Activated CD8-positive, alpha-beta T cell treated with anti-CD3 and anti-CD28 coated beads for 36 hours (primary cell): ENCODE results near the gene CARS1. TPM values are rescaled to one million over a fixed set of nuclear protein-coding genes. Genes with fewer than 3 reads are reported as not detected.
A peak's percentile ranks its signal among the peaks of the same experiment; 100 is the strongest.

Source experiments
- ATAC-seq: fragments of 200-7000 bp; cut with Tn5 transposase; one replicate; pipeline ENCODE4 v1.10.0; 2021; ENCODE audit warnings: mild to moderate bottlenecking, moderate library complexity
- CTCF ChIA-PET: fragments of 350-600 bp; sonication (Branson Sonifier 250); formaldehyde crosslinking; loops from one replicate; lab custom pipeline; 2021; ENCODE audit warnings: antibody characterized with exemption; lab: Charles Lee
- POLR2A ChIA-PET: fragments of 350-600 bp; sonication (Branson Sonifier 250); formaldehyde crosslinking; loops from one replicate; lab custom pipeline; 2021; ENCODE audit warnings: antibody characterized with exemption; lab: Charles Lee
- DNase-seq: peaks from one replicate; pipeline ENCODE4 v3.0.0-alpha.2; 2020
- H3K27ac Mint-ChIP-seq: one replicate; pipeline ENCODE4 v1.8.0; 2021; ENCODE audit warnings: mild to moderate bottlenecking, mixed read lengths
- H3K27me3 Mint-ChIP-seq: one replicate; pipeline ENCODE4 v1.8.0; 2021; ENCODE audit warnings: mixed read lengths
- H3K36me3 Mint-ChIP-seq: one replicate; pipeline ENCODE4 v1.8.0; 2021; ENCODE audit warnings: low read depth, mixed read lengths
- H3K4me1 Mint-ChIP-seq: one replicate; pipeline ENCODE4 v1.8.0; 2021; ENCODE audit warnings: low read depth, mixed read lengths
- H3K4me3 Mint-ChIP-seq: one replicate; pipeline ENCODE4 v1.8.0; 2021; ENCODE audit warnings: mild to moderate bottlenecking, moderate library complexity, mixed read lengths
- H3K9me3 Mint-ChIP-seq: one replicate; pipeline ENCODE4 v1.8.0; 2021; ENCODE audit warnings: mixed read lengths
- CTCF ChIP-seq: fragments of 200-600 bp; IDR thresholded peaks from one replicate; pipeline ENCODE4 v1.8.0; 2022; ENCODE audit warnings: antibody characterized with exemption, mild to moderate bottlenecking
- intact Hi-C: fragments of 100-400 bp; cut with micrococcal nuclease; formaldehyde crosslinking; loops from one replicate; pipeline ENCODE4 v1.10.0; 2022
- total RNA-seq, 2 experiments: library from RNA; stranded (reverse); gene quantifications; one replicate each; pipeline ENCODE4 v1.2.3, GENCODE V29; 2021

CARS1 gene
- total RNA-seq, 2 experiments from 2014 or later, result 82.7 to 88.2 TPM

GRCh38 chr11:3007404-3008010 lies 49.7 kb downstream of the CARS1 start:
- CTCF ChIA-PET, result interaction anchor here (1.0 to 1.6 kb wide), 5 partner anchors 14 to 84 kb away, joined by 3 to 5 read pairs (median 4); no protein-coding TSS in a partner anchor

GRCh38 chr11:3006505-3007260 lies 50.5 kb downstream of the CARS1 start:
- no peaks in the 10 kb centered on the region for H3K27me3 Mint-ChIP-seq
- peak overlapping the region; percentile 76 for H3K27ac Mint-ChIP-seq
- H3K9me3 Mint-ChIP-seq, result no peaks in the 10 kb centered on the region
- peaks cover 52% of the 10 kb centered on the region for H3K36me3 Mint-ChIP-seq
- H3K4me3 Mint-ChIP-seq, result peak overlapping the region; percentile 63
- peaks cover 46% of the 10 kb centered on the region for H3K4me1 Mint-ChIP-seq
- peak; percentile 93 for ATAC-seq
- ChIA-PET POLR2A (interaction anchor here (0.8 to 2.7 kb wide), 11 partner anchors 8 to 47 kb away, joined by 3 to 23 read pairs (median 5); partner anchors contain the start of gene NAP1L4), CTCF (interaction anchor here (0.8 to 1.6 kb wide), 6 partner anchors 9 to 85 kb away, joined by 3 to 5 read pairs (median 4); no protein-coding TSS in a partner anchor)
- peak; percentile 71 for DNase-seq
- intact Hi-C loops, result no loop called here
- no peak for TF ChIP-seq CTCF

More at GRCh38 chr11:3007404-3008010, 49.7 kb downstream of the CARS1 start:
- Mint-ChIP-seq H3K27ac (peak overlapping the region; percentile 76), H3K27me3 (no peaks in the 10 kb centered on the region), H3K36me3 (peaks cover 53% of the 10 kb centered on the region), H3K9me3 (no peaks in the 10 kb centered on the region), H3K4me3 (peak overlapping the region; percentile 63), H3K4me1 (peaks cover 48% of the 10 kb centered on the region)
- no peak for DNase-seq
- intact Hi-C loops, result no loop called here
- ATAC-seq, result peak; percentile 17
- TF ChIP-seq CTCF, result no peak
- POLR2A ChIA-PET, result interaction anchor here (0.8 to 2.7 kb wide), 10 partner anchors 8 to 47 kb away, joined by 3 to 23 read pairs (median 5); partner anchors contain the start of gene NAP1L4

GRCh38 chr11:3004481-3004880 lies 52.7 kb downstream of the CARS1 start:
- Mint-ChIP-seq H3K27ac (no peak overlapping the region), H3K4me3 (no peak overlapping the region), H3K36me3 (peaks cover 55% of the 10 kb centered on the region), H3K27me3 (no peaks in the 10 kb centered on the region), H3K9me3 (no peaks in the 10 kb centered on the region), H3K4me1 (peaks cover 31% of the 10 kb centered on the region)
- intact Hi-C loops, result no loop called here
- DNase-seq (no peak), ATAC-seq (no peak)
- CTCF ChIA-PET, result interaction anchor here (1.6 to 1.7 kb wide), 3 partner anchors 8 to 89 kb away, joined by 3 to 10 read pairs (median 5); no protein-coding TSS in a partner anchor
- TF ChIP-seq CTCF, result no peak
- POLR2A ChIA-PET, result interaction anchor here (1.3 to 1.7 kb wide), 2 partner anchors 15 to 23 kb away, joined by 4 to 8 read pairs; no protein-coding TSS in a partner anchor

- POLR2A ChIA-PET, result interaction anchor here (0.8 to 3.2 kb wide), 6 partner anchors 10 to 22 kb away, joined by 3 to 13 read pairs (median 4); partner anchors contain the start of gene NAP1L4
Observed at GRCh38 chr11:3003396-3004231, 53.6 kb downstream of the CARS1 start.

More at GRCh38 chr11:3003396-3004231, 53.6 kb downstream of the CARS1 start:
- Mint-ChIP-seq H3K27ac (no peak overlapping the region), H3K27me3 (no peaks in the 10 kb centered on the region), H3K4me3 (no peak overlapping the region), H3K36me3 (peaks cover 51% of the 10 kb centered on the region), H3K4me1 (peaks cover 27% of the 10 kb centered on the region), H3K9me3 (no peaks in the 10 kb centered on the region)
- intact Hi-C loops, result no loop called here
- no peak for TF ChIP-seq CTCF
- ATAC-seq (no peak), DNase-seq (no peak)
- CTCF ChIA-PET, result interaction anchor here (1.1 to 1.7 kb wide), 5 partner anchors 9 to 89 kb away, joined by 3 to 10 read pairs (median 3); no protein-coding TSS in a partner anchor
